Activated naive CD4-positive, alpha-beta T cell treated with anti-CD3 and anti-CD28 coated beads for 36 hours (primary cell): ENCODE data around the gene SCLT1. TPM values are rescaled to one million over a fixed set of nuclear protein-coding genes. Genes with fewer than 3 reads are reported as not detected.

Experiments
- CTCF ChIA-PET: fragments of 350-600 bp; sonication (Branson Sonifier 250); formaldehyde crosslinking; loops from one replicate; lab custom pipeline; 2021; ENCODE audit warnings: antibody characterized with exemption; lab: Charles Lee
- DNase-seq: peaks from one replicate; pipeline ENCODE4 v3.0.0-alpha.2; 2020
- H3K27ac Mint-ChIP-seq: one replicate; pipeline ENCODE4 v1.8.0; 2021; ENCODE audit warnings: mild to moderate bottlenecking, mixed read lengths
- H3K27me3 Mint-ChIP-seq: one replicate; pipeline ENCODE4 v1.8.0; 2021; ENCODE audit warnings: low read depth, mixed read lengths
- H3K36me3 Mint-ChIP-seq: one replicate; pipeline ENCODE4 v1.8.0; 2021; ENCODE audit warnings: low read depth, mixed read lengths
- H3K4me1 Mint-ChIP-seq: one replicate; pipeline ENCODE4 v1.8.0; 2021; ENCODE audit warnings: low read depth, mixed read lengths
- H3K4me3 Mint-ChIP-seq: one replicate; pipeline ENCODE4 v1.8.0; 2021; ENCODE audit warnings: mild to moderate bottlenecking, moderate library complexity, mixed read lengths
- H3K9me3 Mint-ChIP-seq: one replicate; pipeline ENCODE4 v1.8.0; 2021; ENCODE audit warnings: mixed read lengths
- intact Hi-C: fragments of 100-400 bp; cut with micrococcal nuclease; formaldehyde crosslinking; loops from one replicate; pipeline ENCODE4 v1.15.1; 2023
- total RNA-seq, 2 experiments: library from RNA; stranded (reverse); gene quantifications; one replicate each; pipeline ENCODE4 v1.2.3, GENCODE V29; 2021

SCLT1 gene
- total RNA-seq, 2 experiments from 2014 or later: 20.3 to 21.1 TPM

- intact Hi-C loops: no loop called here
- no peak overlapping the region for H3K27ac Mint-ChIP-seq
- H3K9me3 Mint-ChIP-seq: peaks cover 46% of the 10 kb centered on the region
- no peaks in the 10 kb centered on the region for H3K27me3 Mint-ChIP-seq
- CTCF ChIA-PET: no interaction called here
- H3K36me3 Mint-ChIP-seq: peaks cover 55% of the 10 kb centered on the region
- no peak overlapping the region for H3K4me3 Mint-ChIP-seq
- H3K4me1 Mint-ChIP-seq: no peaks in the 10 kb centered on the region
- no peak for DNase-seq
These were observed 29.7 kb downstream of the SCLT1 start for GRCh38 chr4:129063640-129064039.

GRCh38 chr4:129062580-129062979 is 30.8 kb downstream of the SCLT1 start:
- Mint-ChIP-seq H3K36me3 (peaks cover 49% of the 10 kb centered on the region), H3K27me3 (no peaks in the 10 kb centered on the region), H3K27ac (no peak overlapping the region), H3K9me3 (peaks cover 44% of the 10 kb centered on the region), H3K4me1 (no peaks in the 10 kb centered on the region), H3K4me3 (no peak overlapping the region)
- intact Hi-C loops: no loop called here
- CTCF ChIA-PET: no interaction called here
- no peak for DNase-seq

DNA sequence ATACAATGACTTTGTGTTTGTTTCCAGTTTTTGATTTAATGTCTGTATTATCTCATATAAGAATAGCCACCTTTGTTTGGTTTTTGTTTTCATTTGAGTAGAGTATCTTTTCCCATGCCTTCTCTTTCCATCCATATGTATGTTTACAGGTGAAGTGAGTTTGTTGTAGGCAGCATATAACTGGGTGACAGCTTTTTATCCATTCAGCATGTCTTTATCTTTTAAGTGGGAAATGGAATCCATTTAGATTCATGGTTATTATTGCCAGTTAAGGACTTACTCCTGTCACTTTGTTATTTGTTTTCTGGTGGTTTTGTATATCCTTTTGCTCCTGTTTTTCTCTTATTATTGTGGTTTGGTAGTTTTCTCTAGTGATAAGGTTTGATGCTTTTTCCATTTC is 34.3 kb downstream of the SCLT1 start:
- no peaks in the 10 kb centered on the region for H3K27me3 Mint-ChIP-seq
- H3K4me1 Mint-ChIP-seq: no peaks in the 10 kb centered on the region
- intact Hi-C loops: no loop called here
- CTCF ChIA-PET: no interaction called here
- H3K4me3 Mint-ChIP-seq: no peak overlapping the region
- no peak overlapping the region for H3K27ac Mint-ChIP-seq
- peaks cover 62% of the 10 kb centered on the region for H3K36me3 Mint-ChIP-seq
- DNase-seq: no peak
- H3K9me3 Mint-ChIP-seq: peaks cover 70% of the 10 kb centered on the region

- H3K4me3 Mint-ChIP-seq: no peak overlapping the region
- no peak for DNase-seq
- no peaks in the 10 kb centered on the region for H3K27me3 Mint-ChIP-seq
- peaks cover 6% of the 10 kb centered on the region for H3K36me3 Mint-ChIP-seq
- H3K27ac Mint-ChIP-seq: no peak overlapping the region
- peaks cover 20% of the 10 kb centered on the region for H3K9me3 Mint-ChIP-seq
- CTCF ChIA-PET: no interaction called here
- H3K4me1 Mint-ChIP-seq: peaks cover 5% of the 10 kb centered on the region
- intact Hi-C loops: loop anchor here (2.0 kb wide), 1 partner anchor 46 kb away; the partner anchor contains the start of gene SCLT1
These were observed 47.0 kb downstream of the SCLT1 start for GRCh38 chr4:129046055-129046959.

DNA sequence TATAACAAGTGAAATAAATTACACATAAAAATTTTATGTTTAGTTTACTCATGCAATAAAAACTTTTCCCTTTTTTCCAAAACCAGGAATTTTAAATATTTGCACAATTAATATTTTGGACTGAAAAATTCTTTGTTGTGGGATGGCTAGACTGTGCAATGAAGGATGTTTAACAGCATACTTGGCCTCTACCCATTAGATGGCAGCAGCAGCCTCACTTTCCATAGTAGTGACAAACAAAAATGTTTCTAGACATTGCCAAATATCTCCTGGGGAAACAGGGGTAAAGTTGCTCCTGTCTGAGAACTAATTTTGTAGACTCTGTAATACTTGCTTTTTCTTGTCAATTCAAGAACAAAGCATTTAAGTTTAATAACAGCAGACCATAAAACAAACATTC is 49.8 kb downstream of the SCLT1 start:
- H3K9me3 Mint-ChIP-seq: peaks cover 5% of the 10 kb centered on the region
- DNase-seq: no peak
- H3K36me3 Mint-ChIP-seq: peaks cover 9% of the 10 kb centered on the region
- no peaks in the 10 kb centered on the region for H3K27me3 Mint-ChIP-seq
- intact Hi-C loops: no loop called here
- H3K27ac Mint-ChIP-seq: no peak overlapping the region
- H3K4me3 Mint-ChIP-seq: no peak overlapping the region
- H3K4me1 Mint-ChIP-seq: peaks cover 5% of the 10 kb centered on the region
- CTCF ChIA-PET: no interaction called here

DNA sequence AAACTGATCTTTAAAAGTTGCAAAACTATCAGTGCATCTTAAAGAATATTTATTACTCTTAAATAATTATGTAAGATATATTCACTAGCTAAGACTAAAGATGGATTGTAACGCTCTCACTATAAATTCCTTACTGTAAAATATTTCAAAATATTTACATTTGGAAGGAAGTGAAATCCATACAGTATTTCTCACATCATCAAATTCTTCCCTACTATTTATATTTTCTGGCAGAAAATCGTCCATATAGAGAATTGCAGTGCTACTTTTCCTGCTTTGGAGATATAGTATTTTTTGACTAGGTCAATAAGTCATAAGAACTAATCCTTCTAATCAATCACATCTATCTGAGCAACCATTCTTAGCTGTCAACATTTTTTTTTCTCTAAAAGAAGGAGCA is 52.9 kb downstream of the SCLT1 start:
- Mint-ChIP-seq H3K9me3 (no peaks in the 10 kb centered on the region), H3K27ac (no peak overlapping the region), H3K4me3 (no peak overlapping the region), H3K4me1 (no peaks in the 10 kb centered on the region), H3K27me3 (no peaks in the 10 kb centered on the region), H3K36me3 (peaks cover 16% of the 10 kb centered on the region)
- no peak for DNase-seq
- CTCF ChIA-PET: no interaction called here
- intact Hi-C loops: no loop called here

- intact Hi-C loops: no loop called here
- Mint-ChIP-seq H3K9me3 (no peaks in the 10 kb centered on the region), H3K36me3 (peaks cover 29% of the 10 kb centered on the region), H3K27ac (no peak overlapping the region), H3K4me1 (no peaks in the 10 kb centered on the region), H3K4me3 (no peak overlapping the region), H3K27me3 (no peaks in the 10 kb centered on the region)
- no peak for DNase-seq
- CTCF ChIA-PET: interaction anchor here (0.7 kb wide), 1 partner anchor 24 kb away, joined by 4 read pairs; no protein-coding TSS in a partner anchor
These were observed 56.2 kb downstream of the SCLT1 start for GRCh38 chr4:129037093-129037492.

DNA sequence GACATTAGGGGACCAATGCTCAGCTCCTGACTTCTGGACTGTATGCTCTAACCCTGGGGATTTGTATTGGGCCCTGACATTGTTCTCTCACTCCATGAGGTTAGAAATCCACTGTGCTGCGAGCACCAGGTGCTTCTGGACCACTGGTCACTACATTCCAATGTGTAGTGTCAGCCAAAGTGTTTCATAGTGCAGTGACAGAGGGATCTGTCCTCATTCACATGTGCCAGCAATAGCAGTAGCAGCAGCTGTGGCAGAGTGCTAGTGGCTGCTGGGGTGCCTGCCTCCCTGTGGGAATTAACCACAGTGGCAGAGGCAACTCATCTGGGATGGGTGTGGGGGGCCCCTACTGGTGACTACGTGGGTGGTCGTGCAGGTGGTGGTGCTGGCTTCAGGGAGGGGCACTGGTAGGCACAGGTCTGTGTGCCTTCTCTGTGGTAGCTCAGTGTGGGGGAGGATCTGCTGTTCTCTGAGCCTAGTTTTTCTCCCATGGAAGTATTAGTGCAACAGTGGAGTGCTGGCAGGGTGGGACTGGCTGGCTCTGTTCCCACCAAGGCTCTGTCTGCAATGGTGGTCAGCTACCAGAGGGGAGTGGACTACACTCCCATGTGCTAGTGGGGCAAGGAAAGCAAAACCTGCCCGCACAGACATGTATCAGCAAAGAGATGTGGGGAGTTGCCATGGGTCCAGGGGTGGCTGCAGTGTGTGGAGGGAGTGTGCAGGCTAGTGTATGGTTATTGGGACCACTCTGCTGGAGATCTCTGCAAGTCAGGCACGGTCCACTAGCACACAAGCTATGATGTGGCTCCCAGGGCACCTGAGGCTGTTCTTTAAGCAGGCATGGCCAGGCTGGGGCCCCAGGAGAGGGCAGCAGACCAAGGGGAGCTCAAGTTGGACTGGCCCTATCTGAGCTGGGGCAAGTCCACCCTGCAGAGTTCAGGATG is 78.5 kb downstream of the SCLT1 start:
- peaks cover 33% of the 10 kb centered on the region for H3K36me3 Mint-ChIP-seq
- H3K27ac Mint-ChIP-seq: no peak overlapping the region

GRCh38 chr4:129008096-129008495 is 85.2 kb downstream of the SCLT1 start:
- CTCF ChIA-PET: no interaction called here
- intact Hi-C loops: no loop called here

More for the DNA sequence above, 78.5 kb downstream of the SCLT1 start:
- Mint-ChIP-seq H3K4me1 (no peaks in the 10 kb centered on the region), H3K9me3 (peaks cover 43% of the 10 kb centered on the region), H3K4me3 (no peak overlapping the region), H3K27me3 (no peaks in the 10 kb centered on the region)
- intact Hi-C loops: no loop called here
- CTCF ChIA-PET: no interaction called here
- DNase-seq: no peak

GRCh38 chr4:128986908-128987307 is 106.4 kb downstream of the SCLT1 start:
- H3K4me1 Mint-ChIP-seq: no peaks in the 10 kb centered on the region
- H3K27ac Mint-ChIP-seq: no peak overlapping the region
- no peaks in the 10 kb centered on the region for H3K27me3 Mint-ChIP-seq
- peaks cover 32% of the 10 kb centered on the region for H3K36me3 Mint-ChIP-seq
- CTCF ChIA-PET: no interaction called here
- intact Hi-C loops: no loop called here
- no peak for DNase-seq
- H3K9me3 Mint-ChIP-seq: no peaks in the 10 kb centered on the region
- H3K4me3 Mint-ChIP-seq: no peak overlapping the region

More at GRCh38 chr4:129008096-129008495, 85.2 kb downstream of the SCLT1 start:
- Mint-ChIP-seq H3K27me3 (no peaks in the 10 kb centered on the region), H3K27ac (no peak overlapping the region), H3K9me3 (peaks cover 46% of the 10 kb centered on the region), H3K36me3 (peaks cover 15% of the 10 kb centered on the region), H3K4me3 (no peak overlapping the region), H3K4me1 (no peaks in the 10 kb centered on the region)
- no peak for DNase-seq

DNA sequence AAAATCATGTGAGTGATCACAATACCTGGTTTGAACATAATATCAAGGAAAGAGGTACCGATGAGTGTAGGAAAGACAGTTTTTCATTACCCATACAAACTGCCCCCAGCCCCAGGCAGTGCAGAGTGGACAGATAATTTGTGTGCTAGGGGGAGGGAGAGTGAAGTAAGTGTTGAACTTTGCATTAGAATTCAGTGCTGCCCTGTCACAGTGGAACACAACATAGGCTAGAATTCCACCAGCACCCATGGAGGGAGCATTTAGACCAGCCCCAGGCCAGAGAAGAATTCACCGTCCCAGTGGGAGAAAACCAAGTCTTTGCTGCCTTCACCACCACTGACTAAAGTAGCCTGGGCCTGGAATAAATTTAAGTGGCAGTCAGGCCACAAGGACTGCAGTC is 107.3 kb downstream of the SCLT1 start:
- Mint-ChIP-seq H3K27ac (no peak overlapping the region), H3K4me1 (no peaks in the 10 kb centered on the region), H3K9me3 (no peaks in the 10 kb centered on the region), H3K4me3 (no peak overlapping the region), H3K27me3 (no peaks in the 10 kb centered on the region), H3K36me3 (peaks cover 32% of the 10 kb centered on the region)
- intact Hi-C loops: no loop called here
- CTCF ChIA-PET: no interaction called here
- DNase-seq: no peak

DNA sequence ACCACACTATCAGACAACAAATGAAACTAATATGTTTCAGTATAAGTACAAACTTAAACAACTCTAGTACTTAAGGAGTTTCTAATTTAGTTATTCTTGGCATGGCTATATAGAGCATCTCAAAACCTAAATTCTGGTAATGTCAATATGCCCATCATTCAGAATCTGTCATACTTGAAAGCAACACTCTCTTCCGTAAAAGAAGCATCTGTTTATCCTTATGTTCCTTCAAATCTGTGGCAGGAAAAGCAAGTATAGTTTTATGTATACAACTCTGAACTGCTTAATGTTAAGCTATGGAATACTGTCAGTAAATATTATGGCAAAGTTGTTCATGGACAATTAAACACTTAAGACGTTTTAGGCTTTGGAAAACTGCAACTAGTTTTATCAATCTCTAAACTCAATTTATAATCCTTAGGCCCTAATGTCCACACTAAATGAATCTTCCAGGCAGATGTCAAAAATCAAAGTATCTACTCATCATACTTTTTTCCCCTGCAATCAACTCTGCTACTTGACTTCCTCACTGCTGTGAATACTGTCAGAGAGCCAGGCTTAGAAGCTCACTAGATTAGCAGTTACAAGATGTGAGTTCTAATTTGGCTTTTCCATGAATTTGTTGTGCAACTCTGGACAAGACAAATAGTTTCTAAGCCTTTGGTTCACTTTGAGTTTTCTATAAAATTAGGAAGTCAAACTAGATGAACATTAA is 109.4 kb downstream of the SCLT1 start:
- no peaks in the 10 kb centered on the region for H3K4me1 Mint-ChIP-seq
- H3K4me3 Mint-ChIP-seq: no peak overlapping the region
- H3K36me3 Mint-ChIP-seq: peaks cover 18% of the 10 kb centered on the region
- intact Hi-C loops: no loop called here
- no peaks in the 10 kb centered on the region for H3K9me3 Mint-ChIP-seq
- H3K27me3 Mint-ChIP-seq: no peaks in the 10 kb centered on the region
- no peak for DNase-seq
- CTCF ChIA-PET: no interaction called here
- H3K27ac Mint-ChIP-seq: no peak overlapping the region
